Measurements from ENCODE around the gene CFAP119.

The CFAP119 gene

GRCh38 chr16:30769379-30770089 lies 7.7 kb upstream of the CFAP119 start:
- no peak overlapping the region for H3K27ac ChIP-seq
- no peak for TF ChIP-seq CTCF (conservative IDR thresholded peaks at IDR 0.05)

- no peak overlapping the region for H3K27ac ChIP-seq
- TF ChIP-seq CTCF (conservative IDR thresholded peaks at IDR 0.05) = no peak
Observed at GRCh38 chr16:30768583-30769181, 6.8 kb upstream of the CFAP119 start.

GRCh38 chr16:30767767-30768465 lies 6.1 kb upstream of the CFAP119 start:
- TF ChIP-seq CTCF (conservative IDR thresholded peaks at IDR 0.05) = no peak
- no peak overlapping the region for H3K27ac ChIP-seq

GRCh38 chr16:30766933-30767284 lies 5.0 kb upstream of the CFAP119 start:
- no peak overlapping the region for H3K27ac ChIP-seq
- TF ChIP-seq CTCF (conservative IDR thresholded peaks at IDR 0.05) = no peak

- H3K27ac ChIP-seq = no peak overlapping the region
- no peak for TF ChIP-seq CTCF (conservative IDR thresholded peaks at IDR 0.05)
Observed at GRCh38 chr16:30766206-30766932, 4.5 kb upstream of the CFAP119 start.

GRCh38 chr16:30764816-30765465 lies 3.1 kb upstream of the CFAP119 start:
- no peak for TF ChIP-seq CTCF (conservative IDR thresholded peaks at IDR 0.05)
- no peak overlapping the region for H3K27ac ChIP-seq
